ENCODE measurements around the gene RBM28.

RBM28 gene

GRCh38 chr7:128259131-128260061 lies 84.3 kb downstream of the RBM28 start:
- no peak for DNase-seq (ENCODE audit: low read depth)

GRCh38 chr7:128257458-128257857 lies 86.2 kb downstream of the RBM28 start:
- DNase-seq (ENCODE audit: low read depth) = no peak

GRCh38 chr7:128255271-128255670 lies 88.4 kb downstream of the RBM28 start:
- no peak for DNase-seq (ENCODE audit: low read depth)

- DNase-seq (ENCODE audit: low read depth) = no peak
Observed at GRCh38 chr7:128254470-128254869, 89.2 kb downstream of the RBM28 start.

- no peak for DNase-seq (ENCODE audit: low read depth)
Observed at GRCh38 chr7:128253701-128254100, 90.0 kb downstream of the RBM28 start.

GRCh38 chr7:128251337-128251736 lies 92.4 kb downstream of the RBM28 start:
- no peak for DNase-seq (ENCODE audit: low read depth)
